PC-9 (cell line): ENCODE results near the gene TRAM2. TPM values are rescaled to one million over a fixed set of nuclear protein-coding genes. Genes with fewer than 3 reads are reported as not detected.

Experiments used
- BruUV-seq: library from RNA; stranded (reverse); fragments of 400-500 nt; replicated peaks from 2 replicates; lab custom pipeline; 2021; lab: Mats Ljungman, UMichigan
- CTCF ChIA-PET: fragments of 300-600 bp; sonication (Branson Sonifier 250); formaldehyde crosslinking; loops from one replicate; lab custom pipeline; 2022; ENCODE audit warnings: antibody characterized with exemption; lab: Charles Lee
- POLR2A ChIA-PET: fragments of 300-600 bp; sonication (Branson Sonifier 250); formaldehyde crosslinking; loops from one replicate; lab custom pipeline; 2022; ENCODE audit warnings: antibody characterized with exemption; ENCODE audit not compliant: unreplicated experiment; lab: Charles Lee
- DNase-seq, 2 experiments: peaks; one replicate each; pipeline versions ENCODE4 v3.0.0 to v3.0.0-alpha.2; 2015 to 2022; ENCODE audit warnings: mixed read lengths in 1 of 2
- H2AFZ ChIP-seq: fragments of 200-600 bp; sonication (generic); 2 replicates; pipeline ENCODE4 v1.8.1; 2017; ENCODE audit warnings: antibody characterized with exemption
- H3F3A ChIP-seq: fragments of 200-600 bp; sonication (generic); 2 replicates; pipeline ENCODE4 v1.8.1; 2017; ENCODE audit warnings: antibody characterized with exemption, mild to moderate bottlenecking, low read depth; ENCODE audit not compliant: insufficient read depth
- H3K27ac ChIP-seq: fragments of 200-600 bp; sonication (generic); 2 replicates; pipeline ENCODE4 v1.6.1; 2016; ENCODE audit warnings: mixed run types
- H3K27me3 ChIP-seq: fragments of 200-600 bp; sonication (generic); 2 replicates; pipeline ENCODE4 v1.6.1; 2016; ENCODE audit warnings: low read depth, mixed run types; ENCODE audit not compliant: insufficient read depth
- H3K36me3 ChIP-seq: fragments of 200-600 bp; sonication (generic); 2 replicates; pipeline ENCODE4 v1.6.1; 2016; ENCODE audit warnings: low read depth, mixed run types
- H3K4me1 ChIP-seq: fragments of 200-600 bp; sonication (generic); replicated peaks from 2 replicates; pipeline ENCODE4 v1.6.1; 2016; ENCODE audit warnings: mixed run types; ENCODE audit not compliant: insufficient read depth
- H3K4me2 ChIP-seq: fragments of 200-600 bp; sonication (generic); 2 replicates; pipeline ENCODE4 v1.6.1; 2017; ENCODE audit warnings: mixed run types
- H3K4me3 ChIP-seq: fragments of 200-600 bp; sonication (generic); 2 replicates; pipeline ENCODE4 v1.6.1; 2016; ENCODE audit warnings: mixed run types
- H3K79me2 ChIP-seq: fragments of 200-600 bp; sonication (generic); 2 replicates; pipeline ENCODE4 v1.6.1; 2017; ENCODE audit warnings: low read depth, mixed run types
- H3K9me2 ChIP-seq: fragments of 200-600 bp; sonication (generic); 2 replicates; pipeline ENCODE4 v1.8.1; 2017; ENCODE audit warnings: mild to moderate bottlenecking; ENCODE audit not compliant: insufficient read depth
- H3K9me3 ChIP-seq: fragments of 200-600 bp; sonication (generic); 2 replicates; pipeline ENCODE4 v1.8.1; 2016; ENCODE audit warnings: low read depth; ENCODE audit not compliant: insufficient read depth
- H4K20me1 ChIP-seq: fragments of 200-600 bp; sonication (generic); 2 replicates; pipeline ENCODE4 v1.8.1; 2017; ENCODE audit not compliant: insufficient read depth
- EZH2 ChIP-seq: fragments of 200-600 bp; sonication (generic); IDR thresholded peaks from 2 replicates; pipeline ENCODE4 v1.8.0; 2017; ENCODE audit warnings: antibody characterized with exemption, low read depth
- intact Hi-C: fragments of 100-400 bp; cut with micrococcal nuclease; formaldehyde crosslinking; loops from one replicate; pipeline ENCODE4 v1.10.0; 2022; ENCODE audit not compliant: unreplicated experiment
- total RNA-seq: library from RNA; stranded (reverse); gene quantifications from 2 replicates; pipeline ENCODE4 v1.2.3, GENCODE V29; 2021
- TF ChIP-seq, protein P1 (sequence below): fragments of 200-600 bp; sonication (generic); conservative IDR thresholded peaks from 2 replicates; pipeline ENCODE4 v1.6.1; 2017; ENCODE audit warnings: mixed run types, antibody characterized with exemption, mild to moderate bottlenecking, moderate library complexity

TRAM2 gene
- total RNA-seq, 1 experiment from 2014 or later = 40.9 TPM

DNA sequence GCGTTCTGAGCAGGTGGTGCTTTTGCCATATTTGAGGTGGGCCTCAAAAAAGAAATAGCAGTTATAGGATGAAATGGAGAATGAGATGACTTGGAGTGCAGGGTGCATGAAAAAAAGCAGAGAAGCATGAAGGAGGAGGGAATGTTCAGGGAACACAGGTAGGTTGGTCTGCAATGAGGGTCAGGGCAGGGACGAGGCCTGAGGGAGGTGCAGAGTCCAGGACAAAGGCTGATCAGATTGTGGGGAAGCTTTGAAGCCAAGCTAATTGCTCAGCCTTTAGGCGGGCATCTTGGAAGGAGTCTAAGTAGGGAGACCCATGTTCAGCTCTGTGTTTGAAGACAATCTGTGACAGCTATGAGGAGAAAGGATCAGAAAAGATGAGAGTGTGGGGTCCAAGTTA, 12.0 kb downstream of the TRAM2 start:
- no peaks in the 10 kb centered on the region; the same call in 1 of the 2 replicates for H4K20me1 ChIP-seq
- intact Hi-C loops = no loop called here
- peaks cover 32% of the 10 kb centered on the region for H3K4me1 ChIP-seq
- H3K9me3 ChIP-seq = no peaks in the 10 kb centered on the region
- no peak overlapping the region for H3K4me2 ChIP-seq
- ChIA-PET CTCF (no interaction called here), POLR2A (no interaction called here)
- no TSS peak for BruUV-seq
- no peaks in the 10 kb centered on the region for H3K27me3 ChIP-seq
- no peaks in the 10 kb centered on the region for H3K36me3 ChIP-seq
- no peak for DNase-seq
- H3F3A ChIP-seq = peaks cover 25% of the 10 kb centered on the region
- no peak overlapping the region for H3K27ac ChIP-seq
- no peak overlapping the region for H2AFZ ChIP-seq
- no peak overlapping the region for H3K4me3 ChIP-seq
- TF ChIP-seq, protein P1, sequence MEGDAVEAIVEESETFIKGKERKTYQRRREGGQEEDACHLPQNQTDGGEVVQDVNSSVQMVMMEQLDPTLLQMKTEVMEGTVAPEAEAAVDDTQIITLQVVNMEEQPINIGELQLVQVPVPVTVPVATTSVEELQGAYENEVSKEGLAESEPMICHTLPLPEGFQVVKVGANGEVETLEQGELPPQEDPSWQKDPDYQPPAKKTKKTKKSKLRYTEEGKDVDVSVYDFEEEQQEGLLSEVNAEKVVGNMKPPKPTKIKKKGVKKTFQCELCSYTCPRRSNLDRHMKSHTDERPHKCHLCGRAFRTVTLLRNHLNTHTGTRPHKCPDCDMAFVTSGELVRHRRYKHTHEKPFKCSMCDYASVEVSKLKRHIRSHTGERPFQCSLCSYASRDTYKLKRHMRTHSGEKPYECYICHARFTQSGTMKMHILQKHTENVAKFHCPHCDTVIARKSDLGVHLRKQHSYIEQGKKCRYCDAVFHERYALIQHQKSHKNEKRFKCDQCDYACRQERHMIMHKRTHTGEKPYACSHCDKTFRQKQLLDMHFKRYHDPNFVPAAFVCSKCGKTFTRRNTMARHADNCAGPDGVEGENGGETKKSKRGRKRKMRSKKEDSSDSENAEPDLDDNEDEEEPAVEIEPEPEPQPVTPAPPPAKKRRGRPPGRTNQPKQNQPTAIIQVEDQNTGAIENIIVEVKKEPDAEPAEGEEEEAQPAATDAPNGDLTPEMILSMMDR = no peak
- no peak for TF ChIP-seq EZH2
- peaks cover 54% of the 10 kb centered on the region for H3K79me2 ChIP-seq
- no peaks in the 10 kb centered on the region; the same call in 1 of the 2 replicates for H3K9me2 ChIP-seq

DNA sequence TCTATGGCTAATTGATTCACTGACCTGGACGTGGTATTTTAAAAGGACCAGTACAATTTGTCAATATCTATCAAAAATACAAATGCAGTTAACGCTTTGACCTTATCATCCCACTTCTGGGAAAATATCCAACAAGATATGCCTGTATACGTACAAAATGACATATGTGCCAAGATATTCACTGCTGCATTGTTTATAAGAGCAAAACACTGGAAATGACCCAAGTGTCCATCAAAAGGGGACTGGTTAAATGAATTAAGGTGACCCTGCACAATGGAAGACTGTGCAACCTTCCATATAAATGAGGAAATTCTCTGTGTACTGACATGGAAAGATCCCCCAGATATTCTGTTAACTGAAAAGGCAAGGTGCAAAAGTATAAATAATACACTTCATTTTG, 13.9 kb downstream of the TRAM2 start:
- Histone ChIP-seq H4K20me1 (no peaks in the 10 kb centered on the region; the same call in 1 of the 2 replicates), H3K9me3 (no peaks in the 10 kb centered on the region), H3K79me2 (peaks cover 39% of the 10 kb centered on the region), H3K27ac (no peak overlapping the region), H3K27me3 (no peaks in the 10 kb centered on the region), H3F3A (peaks cover 23% of the 10 kb centered on the region), H3K4me2 (no peak overlapping the region), H2AFZ (no peak overlapping the region), H3K4me1 (peaks cover 21% of the 10 kb centered on the region), H3K36me3 (no peaks in the 10 kb centered on the region), H3K4me3 (no peak overlapping the region), H3K9me2 (no peaks in the 10 kb centered on the region; the same call in 1 of the 2 replicates)
- BruUV-seq = no TSS peak
- TF ChIP-seq EZH2 = no peak
- TF ChIP-seq, protein P1 = no peak
- ChIA-PET POLR2A (no interaction called here), CTCF (interaction anchor here (0.7 kb wide), 1 partner anchor 10 kb away, joined by 9 read pairs; no protein-coding TSS in a partner anchor)
- DNase-seq = no peak
- intact Hi-C loops = no loop called here

DNA sequence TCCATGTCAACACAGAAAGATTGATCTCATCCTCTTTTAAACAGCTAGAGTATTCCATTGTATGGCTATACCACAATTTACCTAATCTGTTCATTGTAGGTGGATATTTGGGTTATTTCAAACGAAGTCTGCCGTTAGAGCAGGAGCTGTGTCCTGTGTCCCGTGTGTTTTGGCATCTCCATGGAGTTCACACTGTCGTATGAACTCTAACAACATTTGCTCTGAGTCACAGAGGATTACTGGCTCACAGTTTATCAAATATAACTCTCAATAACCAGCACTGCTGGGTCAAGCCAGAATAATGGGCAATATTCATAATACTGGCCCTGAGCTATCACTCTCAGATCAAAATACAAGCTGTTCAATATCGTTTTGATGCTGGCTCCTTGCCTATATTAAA, 16.4 kb downstream of the TRAM2 start:
- Histone ChIP-seq H3K9me2 (no peaks in the 10 kb centered on the region), H3K4me1 (no peaks in the 10 kb centered on the region), H3K9me3 (no peaks in the 10 kb centered on the region), H3K79me2 (peaks cover 32% of the 10 kb centered on the region), H4K20me1 (no peaks in the 10 kb centered on the region), H3F3A (peaks cover 1% of the 10 kb centered on the region; the same call in 1 of the 2 replicates), H3K4me2 (no peak overlapping the region), H3K36me3 (no peaks in the 10 kb centered on the region), H3K27me3 (no peaks in the 10 kb centered on the region), H2AFZ (no peak overlapping the region), H3K4me3 (no peak overlapping the region), H3K27ac (no peak overlapping the region)
- no peak for DNase-seq
- CTCF ChIA-PET = no interaction called here
- intact Hi-C loops = no loop called here
- no TSS peak for BruUV-seq
- TF ChIP-seq EZH2 = no peak
- TF ChIP-seq, protein P1 = no peak
- POLR2A ChIA-PET = no interaction called here
